Measurements from ENCODE around the gene PFN3. TPM values are rescaled to one million over a fixed set of nuclear protein-coding genes. Genes with fewer than 3 reads are reported as not detected.

Gene PFN3
- total and polyA plus RNA-seq, 2 of the 13 experiments (the other 11 are each of a cell fraction or from before 2014, with no cell fraction given), result not detected

DNA sequence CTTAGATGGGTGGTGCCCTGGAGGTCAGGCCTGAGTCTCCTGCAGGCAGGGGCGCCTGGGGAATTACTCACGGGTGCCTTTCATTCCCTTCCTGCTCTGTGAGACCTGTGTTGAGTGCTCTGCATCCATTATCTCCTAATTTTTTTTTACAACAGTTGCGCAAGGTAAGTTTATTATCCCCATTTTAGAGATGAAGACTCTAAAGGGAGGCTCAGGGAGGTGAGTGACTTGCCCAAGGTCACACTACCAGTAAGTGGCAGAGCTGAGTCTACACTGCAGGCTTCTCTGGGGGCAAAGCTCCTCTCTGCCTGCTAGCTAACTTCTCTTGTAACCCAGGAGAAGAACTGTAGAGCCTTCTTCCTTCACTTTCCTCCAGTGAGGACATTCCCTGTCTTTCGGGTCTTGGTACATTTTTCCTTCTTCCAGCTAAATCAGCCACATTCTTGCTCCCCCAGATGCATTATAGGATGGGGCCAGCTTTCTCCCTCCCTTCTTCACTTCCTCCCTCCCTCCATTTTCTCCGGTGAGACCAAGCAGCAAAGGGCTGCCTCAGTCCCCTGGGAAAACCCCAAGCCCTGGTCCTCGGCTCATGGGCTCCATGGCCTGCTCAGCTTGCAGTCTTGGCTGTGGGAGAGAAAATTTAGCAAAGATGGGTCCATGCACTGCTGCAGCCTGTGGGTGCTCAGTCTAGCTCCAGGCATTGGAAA lies 47.9 kb upstream of the PFN3 start (continued):
- TF ChIP-seq, protein P1, sequence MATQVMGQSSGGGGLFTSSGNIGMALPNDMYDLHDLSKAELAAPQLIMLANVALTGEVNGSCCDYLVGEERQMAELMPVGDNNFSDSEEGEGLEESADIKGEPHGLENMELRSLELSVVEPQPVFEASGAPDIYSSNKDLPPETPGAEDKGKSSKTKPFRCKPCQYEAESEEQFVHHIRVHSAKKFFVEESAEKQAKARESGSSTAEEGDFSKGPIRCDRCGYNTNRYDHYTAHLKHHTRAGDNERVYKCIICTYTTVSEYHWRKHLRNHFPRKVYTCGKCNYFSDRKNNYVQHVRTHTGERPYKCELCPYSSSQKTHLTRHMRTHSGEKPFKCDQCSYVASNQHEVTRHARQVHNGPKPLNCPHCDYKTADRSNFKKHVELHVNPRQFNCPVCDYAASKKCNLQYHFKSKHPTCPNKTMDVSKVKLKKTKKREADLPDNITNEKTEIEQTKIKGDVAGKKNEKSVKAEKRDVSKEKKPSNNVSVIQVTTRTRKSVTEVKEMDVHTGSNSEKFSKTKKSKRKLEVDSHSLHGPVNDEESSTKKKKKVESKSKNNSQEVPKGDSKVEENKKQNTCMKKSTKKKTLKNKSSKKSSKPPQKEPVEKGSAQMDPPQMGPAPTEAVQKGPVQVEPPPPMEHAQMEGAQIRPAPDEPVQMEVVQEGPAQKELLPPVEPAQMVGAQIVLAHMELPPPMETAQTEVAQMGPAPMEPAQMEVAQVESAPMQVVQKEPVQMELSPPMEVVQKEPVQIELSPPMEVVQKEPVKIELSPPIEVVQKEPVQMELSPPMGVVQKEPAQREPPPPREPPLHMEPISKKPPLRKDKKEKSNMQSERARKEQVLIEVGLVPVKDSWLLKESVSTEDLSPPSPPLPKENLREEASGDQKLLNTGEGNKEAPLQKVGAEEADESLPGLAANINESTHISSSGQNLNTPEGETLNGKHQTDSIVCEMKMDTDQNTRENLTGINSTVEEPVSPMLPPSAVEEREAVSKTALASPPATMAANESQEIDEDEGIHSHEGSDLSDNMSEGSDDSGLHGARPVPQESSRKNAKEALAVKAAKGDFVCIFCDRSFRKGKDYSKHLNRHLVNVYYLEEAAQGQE (IDR thresholded peaks at IDR 0.05; ENCODE audit: borderline replicate concordance in 1 of 2, low read depth in 1 of 2, low read length in 2 of 2), result no peak
- no peak for TF ChIP-seq ELK4 (CRISPR knock-in tag; IDR thresholded peaks at IDR 0.05; ENCODE audit: borderline replicate concordance)
- no peak for TF ChIP-seq ZFP36 (IDR thresholded peaks at IDR 0.05; ENCODE audit: borderline replicate concordance, low read depth, low read length, partially characterized antibody)
- no peak for TF ChIP-seq SP5 (CRISPR knock-in tag; IDR thresholded peaks at IDR 0.05; ENCODE audit: borderline replicate concordance, low read depth)
- TF ChIP-seq, protein P2, sequence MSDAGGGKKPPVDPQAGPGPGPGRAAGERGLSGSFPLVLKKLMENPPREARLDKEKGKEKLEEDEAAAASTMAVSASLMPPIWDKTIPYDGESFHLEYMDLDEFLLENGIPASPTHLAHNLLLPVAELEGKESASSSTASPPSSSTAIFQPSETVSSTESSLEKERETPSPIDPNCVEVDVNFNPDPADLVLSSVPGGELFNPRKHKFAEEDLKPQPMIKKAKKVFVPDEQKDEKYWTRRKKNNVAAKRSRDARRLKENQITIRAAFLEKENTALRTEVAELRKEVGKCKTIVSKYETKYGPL (CRISPR knock-in tag; IDR thresholded peaks at IDR 0.05), result no peak
- TF ChIP-seq DMTF1 (CRISPR knock-in tag; IDR thresholded peaks at IDR 0.05), result no peak
- TF ChIP-seq ZFP37 (CRISPR knock-in tag; IDR thresholded peaks at IDR 0.05; ENCODE audit: borderline replicate concordance), result no peak
- TF ChIP-seq CENPT (CRISPR knock-in tag; IDR thresholded peaks at IDR 0.05; ENCODE audit: low read depth), result no peak
- no peak for TF ChIP-seq CENPBD1 (CRISPR knock-in tag; IDR thresholded peaks at IDR 0.05; ENCODE audit: borderline replicate concordance, low read depth)
- no peak for TF ChIP-seq MXD3 (CRISPR knock-in tag; IDR thresholded peaks at IDR 0.05)
- TF ChIP-seq HNRNPL (IDR thresholded peaks at IDR 0.05; ENCODE audit: low read depth, low read length), result no peak
- TF ChIP-seq GTF3A (CRISPR knock-in tag; conservative IDR thresholded peaks at IDR 0.05), result no peak

Data from HepG2 (cell line).